Measurements from ENCODE around the gene BABAM2. TPM values are rescaled to one million over a fixed set of nuclear protein-coding genes. Genes with fewer than 3 reads are reported as not detected.

BABAM2 gene
- total RNA-seq, 4 donors from 2014 or later = 33.3 to 48.9 (median 37.9) TPM

- Histone ChIP-seq H3K4me3 (no peak overlapping the region), H3K27me3 (no peaks in the 10 kb centered on the region), H3K36me3 (no peaks in the 10 kb centered on the region), H3K9me3 (no peaks in the 10 kb centered on the region), H3K27ac (peak overlapping the region; percentile 36 to 69 (median 65)), H3K4me1 (peaks cover 10 to 51% (median 33%) of the 10 kb centered on the region in 4 donors)
- in situ Hi-C loops (cut with MboI; ENCODE audit: low pct_ligation_motif_present in 1 of 4, low pct_unique_long_range_greater_than_20kb in 1 of 4, low sequenced_read_pairs in 3 of 4) = no loop called here
- TF ChIP-seq POLR2A (IDR thresholded peaks at IDR 0.05) (no peak), POLR2AphosphoS5 (IDR thresholded peaks at IDR 0.05) (no peak), EP300 (IDR thresholded peaks at IDR 0.05; ENCODE audit: low read depth) (no peak), CTCF (IDR thresholded peaks at IDR 0.05) (no peak)
- intact Hi-C loops (cut with DNase I; ENCODE audit: low total_unique reads) = no loop called here
- no peak for DNase-seq
- 59 to 64% methylated on average over 5 of the region's 5 CpGs for WGBS, 2 donors (ENCODE audit: low coverage in 1 of 2)
Observed at GRCh38 chr2:27955384-27956161, 65.0 kb downstream of the BABAM2 start.

GRCh38 chr2:27956888-27957287, 66.4 kb downstream of the BABAM2 start:
- in situ Hi-C loops (cut with MboI; ENCODE audit: low pct_ligation_motif_present in 1 of 4, low pct_unique_long_range_greater_than_20kb in 1 of 4, low sequenced_read_pairs in 3 of 4) = no loop called here
- DNase-seq = no peak
- Histone ChIP-seq H3K27ac (no peak overlapping the region), H3K4me1 (peaks cover 10 to 59% (median 36%) of the 10 kb centered on the region in 4 donors), H3K27me3 (no peaks in the 10 kb centered on the region), H3K4me3 (no peak overlapping the region), H3K9me3 (no peaks in the 10 kb centered on the region), H3K36me3 (no peaks in the 10 kb centered on the region)
- TF ChIP-seq EP300 (IDR thresholded peaks at IDR 0.05; ENCODE audit: low read depth) (no peak), CTCF (IDR thresholded peaks at IDR 0.05) (no peak), POLR2AphosphoS5 (IDR thresholded peaks at IDR 0.05) (no peak), POLR2A (IDR thresholded peaks at IDR 0.05) (no peak)
- intact Hi-C loops (cut with DNase I; ENCODE audit: low total_unique reads) = no loop called here
- 78 to 80% methylated on average over 2 of the region's 2 CpGs for WGBS, 2 donors (ENCODE audit: low coverage in 1 of 2)

- peaks cover 8 to 54% (median 35%) of the 10 kb centered on the region in 4 donors for H3K4me1 ChIP-seq
- in situ Hi-C loops (cut with MboI; ENCODE audit: low pct_ligation_motif_present in 1 of 4, low pct_unique_long_range_greater_than_20kb in 1 of 4, low sequenced_read_pairs in 3 of 4) (no loop called here), intact Hi-C loops (cut with DNase I; ENCODE audit: low total_unique reads) (no loop called here)
- WGBS, 2 donors (ENCODE audit: low coverage in 1 of 2) = 91 to 97% methylated on average over 1 to 2 of the region's 2 CpGs
- H3K36me3 ChIP-seq = no peaks in the 10 kb centered on the region
- peak overlapping the region in 2 of 4 donors; percentile 16 to 35 for H3K27ac ChIP-seq
- H3K9me3 ChIP-seq = no peaks in the 10 kb centered on the region
- H3K27me3 ChIP-seq = no peaks in the 10 kb centered on the region
- TF ChIP-seq EP300 (IDR thresholded peaks at IDR 0.05; ENCODE audit: low read depth) (no peak), POLR2A (IDR thresholded peaks at IDR 0.05) (no peak), POLR2AphosphoS5 (IDR thresholded peaks at IDR 0.05) (no peak), CTCF (IDR thresholded peaks at IDR 0.05) (no peak)
- H3K4me3 ChIP-seq = no peak overlapping the region
- DNase-seq = no peak
Observed at GRCh38 chr2:27958711-27959378, 68.3 kb downstream of the BABAM2 start.

GRCh38 chr2:27959496-27959895, 69.0 kb downstream of the BABAM2 start:
- intact Hi-C loops (cut with DNase I; ENCODE audit: low total_unique reads) = no loop called here
- Histone ChIP-seq H3K9me3 (no peaks in the 10 kb centered on the region), H3K4me3 (no peak overlapping the region), H3K27ac (peak overlapping the region in 3 of 4 donors; percentile 16 to 40 (median 35)), H3K4me1 (peaks cover 4 to 47% (median 30%) of the 10 kb centered on the region in 4 donors), H3K36me3 (no peaks in the 10 kb centered on the region), H3K27me3 (no peaks in the 10 kb centered on the region)
- TF ChIP-seq EP300 (IDR thresholded peaks at IDR 0.05; ENCODE audit: low read depth) = no peak
- no peak for TF ChIP-seq CTCF (IDR thresholded peaks at IDR 0.05)
- peak in 1 of 3 donors; percentile 7 for TF ChIP-seq POLR2AphosphoS5 (IDR thresholded peaks at IDR 0.05)
- no peak for TF ChIP-seq POLR2A (IDR thresholded peaks at IDR 0.05)
- in situ Hi-C loops (cut with MboI; ENCODE audit: low pct_ligation_motif_present in 1 of 4, low pct_unique_long_range_greater_than_20kb in 1 of 4, low sequenced_read_pairs in 3 of 4) = no loop called here
- peak; percentile 29 for DNase-seq
- WGBS, 2 donors (ENCODE audit: low coverage in 1 of 2) = 30 to 51% methylated on average over 4 of the region's 4 CpGs

Measured in transverse colon (tissue), 4 donors.